Activated T-helper 1 cell treated with anti-CD3 and anti-CD28 coated beads, Interleukin-2, amount 50 U/mL, for 16 hours (primary cell): Measurements from ENCODE around the gene IL17RE.
A peak's percentile ranks its signal among the peaks of the same experiment; 100 is the strongest.

Experiments
- DNase-seq, 2 donors: peaks; one replicate each; pipeline ENCODE4 v3.0.0-alpha.2; 2020; ENCODE audit warnings: low read depth in 1 of 2, low spot score in 1 of 2

The IL17RE gene

DNA sequence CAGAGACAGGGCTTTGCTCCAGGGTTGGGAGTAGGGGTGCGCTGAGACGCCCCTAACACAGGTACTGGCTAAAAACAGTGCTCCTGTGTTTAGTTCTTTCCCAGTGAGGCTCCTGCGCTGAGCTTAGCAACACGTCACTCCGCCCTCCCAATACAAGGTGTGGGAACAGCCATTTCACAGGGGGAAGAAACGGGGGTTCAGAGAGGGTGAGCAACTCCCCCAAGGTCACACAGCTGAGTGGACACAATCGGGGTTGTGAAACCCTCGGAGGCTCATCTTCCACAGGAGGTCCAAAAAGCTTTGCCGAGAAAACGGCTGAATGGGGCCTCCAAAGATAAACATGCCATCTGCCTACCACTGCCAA is 48.9 kb downstream of the IL17RE start:
- no peak for DNase-seq

DNA sequence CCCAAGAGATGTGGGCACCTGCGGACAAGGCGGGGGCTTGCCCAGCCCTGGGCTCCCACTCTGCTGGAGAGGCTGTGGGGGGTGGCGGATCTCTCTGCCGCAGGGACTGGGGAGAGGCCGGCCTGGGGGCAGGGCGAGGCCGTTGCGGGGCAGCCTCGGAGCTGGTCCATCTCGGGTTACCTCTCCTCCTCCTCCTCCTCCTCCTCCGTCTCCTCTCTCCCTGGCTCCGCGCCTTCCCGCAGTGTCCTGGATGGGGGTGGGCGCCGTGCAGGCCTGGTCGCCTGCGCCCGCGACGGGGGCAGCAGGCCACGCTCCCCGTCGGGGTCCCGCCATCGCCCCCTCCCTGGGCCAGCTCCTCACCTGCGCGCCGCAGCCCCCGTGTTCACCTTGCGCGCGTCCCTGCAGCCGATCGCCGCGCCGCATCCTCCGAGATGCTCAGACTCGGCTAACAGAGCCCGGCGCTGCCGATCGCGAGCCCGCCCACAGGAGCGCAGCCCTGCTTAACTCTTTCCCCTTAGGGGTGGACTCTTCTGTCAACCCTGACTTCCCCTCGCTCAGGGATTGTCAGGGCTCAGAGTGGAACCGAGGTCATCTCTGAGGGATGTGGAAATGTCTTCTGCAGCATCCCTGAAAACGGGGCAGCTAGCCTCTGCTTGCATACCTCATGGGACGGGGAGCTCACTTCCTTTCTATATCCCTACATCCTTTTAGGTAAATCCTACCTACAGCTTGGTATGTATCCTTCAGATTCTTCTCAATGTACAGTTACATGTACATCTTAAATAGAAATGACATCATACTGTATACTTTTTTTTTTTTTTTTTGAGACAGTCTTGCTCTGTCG is 49.5 kb downstream of the IL17RE start, which contains the start of gene PRRT3:
TSS of gene PRRT3 (minus strand) at position 447 of the 844 bp plus-strand sequence. CDS start 2,293 bp downstream, outside the sequence.
- peak in 1 of 2 donors; percentile 42 for DNase-seq

DNA sequence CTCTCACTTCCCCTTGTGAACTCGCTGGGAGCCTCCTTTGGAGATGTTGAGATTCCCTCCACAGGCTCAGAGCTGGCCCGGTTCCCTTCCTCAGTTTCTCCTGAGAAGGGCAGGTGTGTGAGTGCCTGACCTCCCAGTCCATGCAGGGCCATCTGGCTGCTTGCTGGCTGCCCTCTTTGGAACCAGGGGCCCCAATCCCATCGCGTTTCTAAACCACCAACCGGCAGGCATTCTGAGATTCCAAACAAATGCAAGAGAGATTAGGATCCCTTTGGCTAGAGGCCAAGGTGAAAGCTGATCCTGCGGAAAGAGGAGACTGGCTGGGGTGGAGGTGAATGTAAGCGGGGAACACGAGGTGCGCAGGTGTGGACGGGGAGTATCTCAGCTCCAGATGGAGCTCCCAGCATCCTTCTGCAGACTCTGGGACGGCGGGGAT is 52.4 kb downstream of the IL17RE start:
- DNase-seq: no peak

DNA sequence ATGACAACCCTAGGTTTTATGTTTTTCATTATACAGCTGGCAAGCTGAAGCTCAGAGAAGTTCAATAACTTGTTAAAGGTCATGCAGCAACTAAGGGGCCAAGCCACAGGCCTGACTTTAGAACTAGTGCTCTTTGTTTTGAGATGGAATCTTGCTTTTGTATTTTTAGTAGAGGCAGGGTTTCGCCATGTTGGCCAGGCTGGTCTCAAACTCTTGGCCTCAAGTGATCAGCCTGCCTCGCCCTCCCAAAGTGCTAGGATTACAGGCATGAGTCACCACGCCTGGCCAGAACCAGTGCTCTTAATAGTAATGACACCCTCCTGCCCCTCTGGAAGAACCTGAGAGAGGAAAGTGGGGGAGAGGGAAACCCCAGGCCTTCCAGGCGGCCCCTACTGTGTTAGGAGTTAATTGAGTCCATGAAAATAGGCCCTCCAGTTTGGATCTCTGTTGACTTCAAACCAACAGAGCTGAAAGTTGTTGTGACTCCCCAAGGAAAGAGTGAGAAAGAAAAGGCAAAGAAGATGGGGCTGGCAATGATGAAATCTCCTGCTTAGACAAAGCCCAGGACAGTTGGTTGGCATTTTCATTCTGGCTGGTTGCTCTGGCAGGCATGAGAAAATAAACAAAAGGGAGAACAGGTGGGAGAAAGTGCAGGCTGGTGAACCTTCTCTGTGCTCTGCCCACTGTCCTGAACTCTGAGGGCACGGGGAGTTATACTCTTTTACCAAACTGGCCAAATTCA is 53.1 kb downstream of the IL17RE start:
- no peak for DNase-seq

DNA sequence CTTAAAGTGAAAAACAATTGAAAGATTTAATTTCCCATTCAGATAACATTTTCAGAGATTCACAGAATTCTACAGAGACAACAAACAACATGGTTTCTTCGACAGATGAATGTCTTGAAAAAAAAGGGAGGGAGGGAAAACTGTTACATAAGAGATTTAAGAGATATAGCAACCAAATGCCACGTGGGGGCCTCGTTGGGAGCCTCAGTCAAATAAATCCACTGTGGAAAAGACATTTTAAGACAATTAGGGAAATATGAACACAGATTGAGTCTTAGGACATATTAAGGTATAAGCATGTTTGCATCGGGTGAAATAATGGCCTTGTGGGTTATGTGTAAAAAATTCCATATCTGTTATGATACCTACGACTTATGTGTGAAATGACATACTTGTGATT is 54.6 kb downstream of the IL17RE start:
- DNase-seq: no peak

DNA sequence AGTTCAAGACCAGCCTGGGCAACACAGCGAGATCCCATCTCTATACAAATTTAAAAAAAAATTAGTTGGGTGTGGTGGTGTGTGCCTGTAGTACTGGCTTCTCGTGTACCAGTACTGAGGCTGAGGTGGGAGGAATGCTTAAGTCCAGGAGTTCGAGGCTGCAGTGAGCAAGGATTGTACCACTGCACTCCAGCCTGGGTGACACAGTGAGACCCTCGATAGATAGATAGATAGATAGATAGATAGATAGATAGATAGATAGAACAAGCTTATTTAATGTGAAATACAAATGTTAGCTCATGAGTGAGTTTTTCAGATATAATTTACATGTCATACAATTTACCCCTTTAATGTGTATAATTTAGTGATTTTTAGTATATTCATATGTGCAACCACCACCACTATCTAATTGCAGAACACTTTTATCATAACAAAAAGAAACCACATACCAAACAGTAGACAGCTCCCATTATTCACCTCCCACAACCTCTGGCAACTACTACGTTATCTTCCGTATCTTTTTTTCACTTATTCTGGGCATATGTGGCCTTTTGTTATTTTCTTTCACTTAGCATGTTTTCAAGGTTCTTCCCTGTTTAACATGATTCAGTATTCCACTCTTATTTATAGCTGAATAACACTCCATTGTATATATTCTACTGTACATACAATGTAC is 62.7 kb downstream of the IL17RE start:
- no peak for DNase-seq
